Liver (tissue), 3 donors: ENCODE data around the gene SMPD1.

Experiments
- CTCF ChIP-seq: fragments of 150-350 bp; IDR thresholded peaks from 2 replicates; pipeline ENCODE4 v1.5.1; 2017; ENCODE audit warnings: improper control_type of control experiment, low read depth, low read length; ENCODE audit not compliant: missing input control
- EGR1 ChIP-seq, 2 donors: IDR thresholded peaks; 2 replicates each; pipeline ENCODE4 v1.6.1; 2016 to 2018; ENCODE audit warnings: antibody characterized with exemption in 2 of 2, low read depth in 2 of 2
- FOXA1 ChIP-seq: IDR thresholded peaks from 2 replicates; pipeline ENCODE4 v1.6.1; 2016; ENCODE audit warnings: antibody characterized with exemption
- FOXA2 ChIP-seq: IDR thresholded peaks from 2 replicates; pipeline ENCODE4 v1.6.1; 2016; ENCODE audit warnings: antibody characterized with exemption
- GABPA ChIP-seq, 2 donors: IDR thresholded peaks in 1 of 2; conservative IDR thresholded peaks in 1 of 2; 2 replicates each; pipeline ENCODE4 v1.6.1; 2016; ENCODE audit warnings: antibody characterized with exemption in 2 of 2, mild to moderate bottlenecking in 1 of 2, moderate library complexity in 1 of 2
- HNF4A ChIP-seq, 2 donors: conservative IDR thresholded peaks; 2 replicates each; pipeline ENCODE4 v1.6.1; 2016; ENCODE audit warnings: antibody characterized with exemption in 2 of 2, mild to moderate bottlenecking in 2 of 2
- JUND ChIP-seq, 2 donors: IDR thresholded peaks; 2 replicates each; pipeline ENCODE4 v1.6.1; 2016; ENCODE audit warnings: antibody characterized with exemption in 2 of 2
- RAD21 ChIP-seq, 2 donors: IDR thresholded peaks; 2 replicates each; pipeline ENCODE4 v1.6.1; 2016; ENCODE audit warnings: antibody characterized with exemption in 2 of 2, mild to moderate bottlenecking in 2 of 2
- REST ChIP-seq: IDR thresholded peaks from 2 replicates; pipeline ENCODE4 v1.6.1; 2016; ENCODE audit warnings: antibody characterized with exemption, mild to moderate bottlenecking
- RXRA ChIP-seq, 2 donors: IDR thresholded peaks; 2 replicates each; pipeline ENCODE4 v1.6.1; 2017 to 2018; ENCODE audit warnings: antibody characterized with exemption in 2 of 2, mild to moderate bottlenecking in 1 of 2
- SP1 ChIP-seq: IDR thresholded peaks from 2 replicates; pipeline ENCODE4 v1.6.1; 2018; ENCODE audit warnings: antibody characterized with exemption, mild to moderate bottlenecking
- TAF1 ChIP-seq: conservative IDR thresholded peaks from 2 replicates; pipeline ENCODE4 v1.6.1; 2016; ENCODE audit warnings: antibody characterized with exemption, mild to moderate bottlenecking
- donor health status: healthy.
- donor health status: healthy.

GRCh38 chr11:6362873-6363678 lies 27.2 kb upstream of the SMPD1 start:
- TF ChIP-seq CTCF (peak; percentile 90), FOXA1 (no peak), FOXA2 (no peak), SP1 (no peak), RXRA (IDR thresholded peaks at IDR 0.05) (no peak), REST (no peak), RAD21 (IDR thresholded peaks at IDR 0.05) (peak; percentile 94), HNF4A (conservative IDR thresholded peaks at IDR 0.05) (peak in 1 of 2 donors; percentile 10), TAF1 (no peak), JUND (IDR thresholded peaks at IDR 0.05) (no peak), EGR1 (IDR thresholded peaks at IDR 0.05; ENCODE audit: low read depth in 2 of 2) (no peak), GABPA (IDR thresholded peaks at IDR 0.05 in 1 of 2, conservative IDR thresholded peaks at IDR 0.05 in 1 of 2) (no peak)
